Fibroblast of lung (primary cell): ENCODE results near the gene P2RX1. TPM values are rescaled to one million over a fixed set of nuclear protein-coding genes. Genes with fewer than 3 reads are reported as not detected.
A peak's percentile ranks its signal among the peaks of the same experiment; 100 is the strongest.

Experiments
- DNase-seq, 2 donors: peaks; one replicate each; pipeline versions ENCODE4 v3.0.0 to v3.0.0-alpha.2; 2010; ENCODE audit warnings: low read depth in 2 of 2
- H2AFZ ChIP-seq: 2 replicates; pipeline ENCODE4 v1.5.1; 2012; ENCODE audit warnings: low read length, control low read depth, inconsistent platforms
- H3K27ac ChIP-seq: 2 replicates; pipeline ENCODE4 v1.5.1; 2011; ENCODE audit warnings: low read length, control low read depth; ENCODE audit not compliant: insufficient read depth
- H3K27me3 ChIP-seq: 2 replicates; pipeline ENCODE4 v1.5.1; 2011; ENCODE audit warnings: mild to moderate bottlenecking, low read length; ENCODE audit not compliant: control insufficient read depth, insufficient read depth
- H3K36me3 ChIP-seq: 2 replicates; pipeline ENCODE4 v1.5.1; 2011; ENCODE audit warnings: low read length; ENCODE audit not compliant: control insufficient read depth, insufficient read depth
- H3K4me1 ChIP-seq: 2 replicates; pipeline ENCODE4 v1.5.1; 2011; ENCODE audit warnings: low read length; ENCODE audit not compliant: control insufficient read depth, insufficient read depth; ENCODE audit errors: extremely low read depth
- H3K4me2 ChIP-seq: 2 replicates; pipeline ENCODE4 v1.5.1; 2011; ENCODE audit warnings: low read length, control low read depth; ENCODE audit not compliant: insufficient read depth; ENCODE audit errors: extremely low read depth
- H3K4me3 ChIP-seq, 4 experiments: fragments of 200-600 bp in 1 of 4; sonication (generic) in 1 of 4; replicated peaks in 1 of 4; 2 replicates each; pipeline ENCODE4 v1.5.1; 2011 to 2016; ENCODE audit warnings: low read length in 4 of 4, low read depth in 3 of 4, mild to moderate bottlenecking in 3 of 4, control low read depth in 2 of 4, inconsistent platforms in 1 of 4, mixed read lengths in 1 of 4; ENCODE audit not compliant: insufficient read depth in 1 of 4; ENCODE audit errors: control extremely low read depth in 1 of 4
- H3K79me2 ChIP-seq: 2 replicates; pipeline ENCODE4 v1.5.1; 2012; ENCODE audit warnings: mild to moderate bottlenecking, low read length, inconsistent platforms; ENCODE audit not compliant: control insufficient read depth, insufficient read depth
- H3K9ac ChIP-seq: 2 replicates; pipeline ENCODE4 v1.5.1; 2011; ENCODE audit warnings: mild to moderate bottlenecking, low read length, control low read depth; ENCODE audit not compliant: insufficient read depth
- H3K9me3 ChIP-seq: 2 replicates; pipeline ENCODE4 v1.5.1; 2012; ENCODE audit warnings: low read depth, low read length; ENCODE audit not compliant: control insufficient read depth, insufficient read depth
- H4K20me1 ChIP-seq: 2 replicates; pipeline ENCODE4 v1.5.1; 2011; ENCODE audit warnings: low read length; ENCODE audit not compliant: control insufficient read depth, insufficient read depth; ENCODE audit errors: extremely low read depth
- CTCF ChIP-seq, 2 donors: IDR thresholded peaks in 1 of 2; conservative IDR thresholded peaks in 1 of 2; 1 replicate in 1 of 2; 2 replicates in 1 of 2; pipeline ENCODE4 v1.5.1; 2011 to 2012; ENCODE audit warnings: low read length in 2 of 2, control low read depth in 1 of 2, inconsistent platforms in 1 of 2, low read depth in 1 of 2, mild to moderate bottlenecking in 1 of 2
- EZH2 ChIP-seq: IDR thresholded peaks from 2 replicates; pipeline ENCODE4 v1.5.1; 2012; ENCODE audit warnings: low read length, control low read depth, mild to moderate bottlenecking; ENCODE audit errors: missing control alignments
- polyA minus RNA-seq: library from RNA; depleted of rRNA, polyadenylated mRNA; stranded (reverse); fragments of >200 nt; gene quantifications from 2 replicates; pipeline ENCODE4 v1.2.3, GENCODE V29; 2011; ENCODE audit warnings: low replicate concordance
- polyA plus RNA-seq, 2 donors: library from polyadenylated mRNA; depleted of rRNA in 1 of 2; stranded (reverse) in 1 of 2; unstranded in 1 of 2; fragments of >200 nt; gene quantifications; 2 replicates each; pipeline ENCODE4 v1.2.1, GENCODE V29; 2011 to 2012; ENCODE audit warnings: missing spikeins in 1 of 2
- total RNA-seq: library from RNA; depleted of rRNA; stranded (reverse); fragments of >200 nt; gene quantifications from 2 replicates; pipeline ENCODE4 v1.2.1, GENCODE V29; 2014

The P2RX1 gene
- total RNA-seq (under 0.01 TPM in 2 replicates), polyA plus RNA-seq (0.02 TPM in 1 of 2 replicates, not detected in the other), polyA minus RNA-seq (not detected in 2 replicates)
- 0.03 TPM in 1 of 2 replicates, not detected in the other for polyA plus RNA-seq (2012)

- Histone ChIP-seq H2AFZ (no peak within 1 kb of the TSS), H3K36me3 (no peaks in the 10 kb centered on the region), H3K9me3 (no peaks in the 10 kb centered on the region), H3K27ac (no peak within 1 kb of the TSS), H3K27me3 (no peaks in the 10 kb centered on the region), H3K79me2 (no peaks in the 10 kb centered on the region), H3K4me2 (no peak within 1 kb of the TSS), H3K9ac (no peak within 1 kb of the TSS), H3K4me1 (no peaks in the 10 kb centered on the region), H3K4me3 (no peak within 1 kb of the TSS), H4K20me1 (no peaks in the 10 kb centered on the region)
- no peak for DNase-seq
- no peak for TF ChIP-seq EZH2
- no peak for TF ChIP-seq CTCF (conservative IDR thresholded peaks at IDR 0.05 in 1 of 2, IDR thresholded peaks at IDR 0.05 in 1 of 2; ENCODE audit: low read depth in 1 of 2, low read length in 2 of 2)
These were observed at the start of gene P2RX1 for GRCh38 chr17:3915995-3916696. Gene P2RX1 (minus strand): TSS chr17:3916465. CDS start chr17:3916225, 240 bp downstream.

DNA sequence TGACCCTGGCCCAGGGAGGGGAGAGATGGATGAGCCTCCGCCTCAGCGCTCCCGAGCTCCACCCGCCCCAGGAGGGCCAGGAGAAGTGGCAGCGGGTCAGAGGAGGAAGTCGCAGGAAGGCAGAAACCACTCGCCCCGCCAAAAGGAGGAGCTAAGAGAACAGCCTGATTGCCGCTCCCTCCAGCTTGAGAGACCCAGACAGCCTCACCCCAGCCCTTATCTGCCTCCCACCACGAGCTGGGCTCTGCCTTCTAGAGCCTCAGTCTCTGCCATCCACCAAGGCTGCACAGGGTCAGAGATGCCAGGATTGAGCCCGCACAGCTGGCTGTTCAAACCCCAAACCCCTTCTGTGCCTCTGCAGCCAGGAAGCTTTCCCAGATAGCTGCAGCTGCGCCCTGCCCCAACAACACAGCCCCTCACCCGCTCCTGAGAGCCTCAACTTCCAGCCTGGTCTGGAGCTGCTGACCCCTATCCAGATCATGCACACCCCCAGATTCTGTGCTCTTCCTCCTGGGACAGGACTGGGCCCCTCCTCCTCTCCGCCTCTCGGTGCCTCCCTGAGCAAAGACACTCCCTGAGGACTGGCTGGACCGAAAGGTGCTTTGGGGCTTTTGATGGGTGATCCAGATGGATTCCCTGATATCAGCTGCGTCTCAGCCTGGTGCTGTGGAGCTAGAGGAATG is 49.0 kb upstream of the P2RX1 start:
- H3K4me1 ChIP-seq: no peaks in the 10 kb centered on the region
- H3K27me3 ChIP-seq: peaks cover 13% of the 10 kb centered on the region
- H3K4me2 ChIP-seq: peak overlapping the region; percentile 23
- no peaks in the 10 kb centered on the region for H3K79me2 ChIP-seq
- H2AFZ ChIP-seq: peak overlapping the region; percentile 59
- no peaks in the 10 kb centered on the region for H3K9me3 ChIP-seq
- H3K4me3 ChIP-seq: peak overlapping the region in 1 of 4 experiments; percentile 51
- no peak for TF ChIP-seq CTCF (conservative IDR thresholded peaks at IDR 0.05 in 1 of 2, IDR thresholded peaks at IDR 0.05 in 1 of 2; ENCODE audit: low read depth in 1 of 2, low read length in 2 of 2)
- TF ChIP-seq EZH2: no peak
- peak; percentile 25 to 36 for DNase-seq
- no peaks in the 10 kb centered on the region for H3K36me3 ChIP-seq
- H4K20me1 ChIP-seq: no peaks in the 10 kb centered on the region
- H3K9ac ChIP-seq: no peak overlapping the region
- H3K27ac ChIP-seq: no peak overlapping the region
